ENCODE measurements around the gene SYT9.

The SYT9 gene, protein sequence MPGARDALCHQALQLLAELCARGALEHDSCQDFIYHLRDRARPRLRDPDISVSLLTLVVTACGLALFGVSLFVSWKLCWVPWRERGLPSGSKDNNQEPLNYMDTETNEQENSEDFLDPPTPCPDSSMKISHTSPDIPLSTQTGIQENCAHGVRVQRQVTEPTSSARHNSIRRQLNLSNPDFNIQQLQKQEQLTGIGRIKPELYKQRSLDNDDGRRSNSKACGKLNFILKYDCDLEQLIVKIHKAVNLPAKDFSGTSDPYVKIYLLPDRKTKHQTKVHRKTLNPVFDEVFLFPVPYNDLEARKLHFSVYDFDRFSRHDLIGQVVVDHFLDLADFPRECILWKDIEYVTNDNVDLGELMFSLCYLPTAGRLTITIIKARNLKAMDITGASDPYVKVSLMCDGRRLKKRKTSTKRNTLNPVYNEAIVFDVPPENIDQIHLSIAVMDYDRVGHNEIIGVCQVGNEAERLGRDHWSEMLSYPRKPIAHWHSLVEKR

DNA sequence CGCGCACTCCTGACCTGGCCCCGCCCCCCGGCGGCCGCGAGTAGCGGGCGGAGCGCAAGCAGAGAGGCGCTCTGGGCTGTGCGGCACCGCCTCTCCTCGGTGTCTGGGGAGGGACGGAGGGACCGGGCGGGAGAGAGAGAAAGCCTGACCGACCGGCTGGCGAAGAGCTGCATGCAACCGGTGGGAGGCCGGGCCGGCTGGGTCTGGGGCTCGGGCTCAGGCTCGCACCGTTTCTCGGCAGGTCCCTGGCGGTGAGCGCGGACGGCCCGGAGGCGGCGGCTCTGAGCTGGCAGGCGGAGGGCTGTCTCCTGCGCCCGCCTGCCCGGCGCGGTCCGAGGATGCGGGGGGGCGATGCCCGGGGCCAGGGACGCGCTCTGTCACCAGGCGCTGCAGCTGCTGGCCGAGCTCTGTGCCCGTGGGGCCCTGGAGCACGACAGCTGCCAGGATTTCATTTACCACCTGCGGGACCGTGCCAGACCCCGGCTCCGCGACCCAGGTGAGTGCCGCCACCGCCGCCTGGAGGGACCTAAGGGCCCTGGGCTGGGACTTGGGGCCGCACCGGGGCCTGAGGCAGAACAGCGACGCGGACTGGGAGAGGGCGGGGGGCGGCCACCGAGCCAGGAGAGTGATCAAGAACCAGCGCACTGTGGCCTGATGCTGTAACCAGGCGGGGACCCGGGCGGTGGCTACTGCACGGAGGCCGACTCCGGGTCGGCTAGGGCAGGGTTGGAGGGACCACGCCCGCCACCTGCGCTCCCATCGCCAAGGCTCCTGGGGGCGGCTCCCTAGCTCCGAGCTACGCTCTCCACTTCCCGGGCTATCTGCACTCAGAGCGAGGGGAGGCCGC lies at the start of gene SYT9:
SYT9 (plus strand) TSS at position 69 of the 847 bp plus-strand sequence; CDS start at position 352, 283 bp downstream.
- DNase-seq (ENCODE audit: low spot score) = peak; percentile 51

DNA sequence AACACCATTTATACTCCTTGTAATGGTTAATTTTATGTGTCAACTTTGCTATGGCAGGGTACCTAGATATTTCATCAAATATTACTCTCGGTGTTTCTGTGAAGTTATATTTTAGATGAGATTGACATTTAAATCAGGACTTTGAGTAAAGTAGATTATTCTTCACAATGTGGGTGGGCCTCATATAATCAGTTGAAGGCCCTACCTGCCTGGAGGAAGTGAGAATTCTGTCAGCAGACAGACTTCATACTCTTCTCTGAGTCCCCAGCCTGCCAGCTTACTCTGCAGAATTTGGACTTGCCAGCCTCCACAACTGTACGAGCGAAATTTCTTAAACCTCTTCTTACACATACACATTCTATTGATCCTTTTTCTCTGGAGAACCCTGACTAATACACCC lies 49.3 kb upstream of the SYT9 start:
- no peak for DNase-seq (ENCODE audit: low spot score)

DNA sequence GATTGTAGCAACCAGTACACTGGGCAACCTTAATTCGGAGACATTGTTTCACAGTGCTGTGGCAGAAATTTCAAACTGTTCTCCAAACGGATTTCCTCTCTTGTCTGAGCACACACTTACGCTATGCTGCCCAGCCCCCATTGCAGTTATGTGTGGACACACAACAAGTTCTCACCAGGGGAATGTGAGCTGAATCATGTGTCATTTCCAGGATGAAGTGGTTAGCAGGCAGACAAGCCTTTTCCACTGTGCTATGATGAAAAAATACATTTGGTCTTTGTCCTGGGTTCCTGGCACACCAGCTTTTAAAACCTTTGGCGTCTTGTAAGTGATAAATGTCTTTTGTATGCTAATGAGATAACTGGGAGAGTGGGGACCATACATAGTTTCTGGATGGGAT lies 46.9 kb upstream of the SYT9 start:
- DNase-seq (ENCODE audit: low spot score) = peak; percentile 7

DNA sequence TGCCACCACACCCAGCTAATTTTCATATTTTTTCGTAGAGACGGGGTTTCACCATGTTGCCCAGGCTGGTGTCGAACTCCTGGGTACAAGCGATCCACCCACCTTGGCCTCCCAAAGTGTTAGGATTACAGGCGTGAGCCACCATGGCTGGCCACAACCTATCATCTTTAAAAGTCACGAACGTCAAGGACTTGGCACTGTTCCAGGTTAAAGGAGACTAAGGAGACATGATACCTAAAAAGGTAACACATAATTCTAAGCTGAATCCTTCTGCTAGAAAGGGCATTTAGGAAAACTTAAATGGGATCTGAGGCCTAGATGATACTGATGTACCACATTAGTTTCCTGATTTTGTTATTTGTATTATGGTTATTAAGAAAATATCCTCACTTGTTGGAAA lies 43.3 kb upstream of the SYT9 start:
- no peak for DNase-seq (ENCODE audit: low spot score)

DNA sequence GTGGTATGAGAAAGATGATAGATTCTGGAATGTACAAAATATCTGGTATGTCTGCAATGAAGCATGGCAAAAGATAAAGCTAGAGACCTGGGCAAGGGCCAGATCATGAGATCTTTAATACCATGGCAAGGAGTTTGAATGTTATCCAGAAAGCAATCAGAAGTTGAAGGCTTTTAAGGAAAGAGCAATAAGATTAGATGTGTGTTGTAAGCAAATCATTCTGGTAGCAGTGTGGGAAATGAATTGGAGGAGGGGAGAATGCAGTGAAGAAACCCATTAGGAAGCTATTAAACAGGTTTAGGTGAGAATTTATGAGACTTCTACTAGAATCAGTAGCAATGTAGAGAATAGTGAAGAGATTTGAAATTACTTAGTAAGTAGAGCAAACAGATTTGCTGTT lies 32.2 kb upstream of the SYT9 start:
- DNase-seq (ENCODE audit: low spot score) = no peak

DNA sequence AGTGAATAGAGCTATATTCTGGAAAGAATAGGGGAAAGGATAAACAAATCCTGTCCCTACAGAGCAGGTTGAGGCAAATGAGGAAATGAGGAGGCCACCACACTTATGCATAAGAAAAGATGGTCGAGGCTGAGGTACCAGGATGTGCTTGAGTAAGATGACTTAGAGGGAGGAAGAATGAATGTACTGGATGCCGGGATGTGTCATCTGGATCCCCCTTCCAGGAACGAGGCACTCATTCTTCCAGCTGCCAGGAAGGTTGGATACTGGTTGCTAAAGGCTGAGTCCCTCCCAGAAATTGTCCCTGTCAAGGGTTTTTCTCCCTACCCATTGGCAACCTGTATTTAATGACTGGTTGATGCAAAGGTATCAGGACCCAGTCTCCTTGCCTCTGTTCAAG lies 31.1 kb upstream of the SYT9 start:
- DNase-seq (ENCODE audit: low spot score) = no peak

DNA sequence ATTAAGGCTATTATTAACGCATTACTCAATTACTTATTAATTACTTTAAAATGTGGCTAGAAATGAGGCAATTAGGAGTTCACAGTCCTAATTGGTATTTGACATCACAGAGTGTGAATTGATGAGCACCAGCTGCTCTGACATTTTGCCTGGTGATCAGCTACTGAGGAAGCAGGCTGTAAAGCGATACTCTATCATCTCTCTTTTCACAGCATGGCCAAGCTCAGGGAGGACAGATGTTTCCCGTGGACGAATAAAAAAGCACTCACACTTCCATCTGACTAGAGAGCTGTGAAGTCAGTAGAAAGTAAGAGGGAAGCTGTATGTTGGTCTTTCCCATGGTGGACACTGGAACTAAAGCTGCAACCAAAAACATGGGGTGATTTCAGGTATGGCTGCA lies 29.1 kb upstream of the SYT9 start:
- no peak for DNase-seq (ENCODE audit: low spot score)

DNA sequence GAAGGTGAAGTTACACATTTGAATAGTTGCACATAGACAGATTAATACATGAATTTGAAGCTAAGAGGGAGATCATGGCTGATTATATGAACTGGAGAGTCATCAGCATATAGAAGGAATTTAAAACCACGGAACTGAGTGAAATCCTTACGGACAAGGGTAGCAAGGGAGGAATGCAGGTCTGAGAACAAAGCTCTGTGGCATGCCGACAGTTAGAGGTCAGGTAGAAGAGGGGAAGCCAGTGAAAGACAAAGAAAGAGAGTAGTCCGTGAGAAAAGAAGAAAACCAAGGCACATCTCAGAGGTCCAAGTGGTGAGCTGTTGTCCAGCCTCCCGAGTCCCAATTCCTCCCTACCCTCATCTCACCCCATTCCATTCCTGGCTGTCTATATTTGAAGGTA lies 11.8 kb upstream of the SYT9 start:
- DNase-seq (ENCODE audit: low spot score) = no peak

DNA sequence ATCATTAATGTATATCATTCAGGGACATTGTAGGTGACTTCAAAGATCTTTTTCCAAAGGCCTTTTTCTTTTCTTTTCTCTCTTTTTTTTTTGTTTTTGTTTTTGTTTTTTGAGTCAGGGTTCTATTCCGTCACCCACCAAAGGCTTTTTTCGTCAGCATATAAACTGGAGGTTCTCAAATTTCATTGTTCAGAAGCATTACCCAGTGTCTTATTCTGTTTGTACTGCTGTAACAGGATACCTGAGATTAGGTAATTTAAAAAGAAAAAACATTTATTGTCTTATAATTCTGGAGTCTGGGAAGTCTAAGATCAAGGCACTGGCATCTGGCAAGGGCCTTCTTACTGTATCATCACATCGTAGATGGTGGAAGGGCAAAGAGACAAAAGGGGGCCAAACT lies 6.4 kb upstream of the SYT9 start:
- DNase-seq (ENCODE audit: low spot score) = no peak

DNA sequence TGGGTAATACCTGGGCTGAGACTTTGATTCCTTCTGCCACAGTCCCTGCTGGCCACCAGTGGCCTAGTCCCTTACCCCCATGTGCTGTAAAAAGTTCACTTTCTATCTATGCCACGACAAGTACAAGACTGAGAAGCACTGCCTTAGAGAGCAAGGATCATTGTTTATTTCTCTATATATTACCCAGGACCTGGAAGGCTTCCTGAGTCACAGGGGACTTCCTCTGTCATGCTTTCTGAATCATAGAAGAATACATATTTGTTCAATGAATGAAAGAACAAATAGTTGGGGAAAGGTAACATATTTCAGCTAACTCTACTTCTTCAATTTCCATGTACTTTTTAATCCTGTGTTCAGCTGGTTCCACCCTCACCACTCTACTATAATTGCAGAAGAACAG lies 5.5 kb upstream of the SYT9 start:
- DNase-seq (ENCODE audit: low spot score) = no peak

DNA sequence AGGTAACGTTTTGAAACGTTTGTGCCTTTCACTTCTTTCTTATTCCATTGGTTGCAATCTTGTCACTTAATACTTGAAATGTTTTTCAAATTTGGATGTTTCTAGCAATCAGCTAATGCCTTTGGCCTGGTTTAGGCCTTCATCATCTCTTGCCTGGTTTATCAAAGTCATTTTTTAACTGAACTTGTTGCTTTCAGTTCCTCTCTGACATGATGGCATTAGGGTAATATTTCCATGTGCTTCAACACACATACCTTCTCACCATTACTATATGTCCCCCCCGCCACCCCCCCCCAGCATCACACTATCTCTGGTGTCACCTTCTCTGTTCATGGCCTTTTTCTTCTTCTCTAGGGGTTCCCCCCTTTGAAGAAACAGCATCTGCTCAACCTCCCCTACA lies 1.5 kb upstream of the SYT9 start:
- DNase-seq (ENCODE audit: low spot score) = no peak

DNA sequence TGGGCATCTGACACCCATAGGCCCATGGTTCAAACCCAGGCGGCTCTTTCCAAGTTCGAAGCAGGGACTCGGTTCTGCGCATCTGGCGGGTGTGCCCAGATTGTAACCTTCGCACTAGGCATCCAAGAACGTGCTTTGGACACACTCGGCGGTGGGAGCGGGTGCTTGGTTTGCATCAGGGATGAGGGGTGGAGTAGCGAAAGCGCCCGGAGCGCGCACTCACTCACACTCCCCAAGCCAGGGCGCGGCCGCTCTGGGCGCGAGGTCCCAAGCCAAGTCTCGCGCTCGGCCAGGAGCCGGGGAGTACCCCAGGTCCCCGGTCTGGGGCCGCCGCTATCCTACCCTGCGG lies 243 bp upstream of the SYT9 start:
- DNase-seq (ENCODE audit: low spot score) = no peak

DNA sequence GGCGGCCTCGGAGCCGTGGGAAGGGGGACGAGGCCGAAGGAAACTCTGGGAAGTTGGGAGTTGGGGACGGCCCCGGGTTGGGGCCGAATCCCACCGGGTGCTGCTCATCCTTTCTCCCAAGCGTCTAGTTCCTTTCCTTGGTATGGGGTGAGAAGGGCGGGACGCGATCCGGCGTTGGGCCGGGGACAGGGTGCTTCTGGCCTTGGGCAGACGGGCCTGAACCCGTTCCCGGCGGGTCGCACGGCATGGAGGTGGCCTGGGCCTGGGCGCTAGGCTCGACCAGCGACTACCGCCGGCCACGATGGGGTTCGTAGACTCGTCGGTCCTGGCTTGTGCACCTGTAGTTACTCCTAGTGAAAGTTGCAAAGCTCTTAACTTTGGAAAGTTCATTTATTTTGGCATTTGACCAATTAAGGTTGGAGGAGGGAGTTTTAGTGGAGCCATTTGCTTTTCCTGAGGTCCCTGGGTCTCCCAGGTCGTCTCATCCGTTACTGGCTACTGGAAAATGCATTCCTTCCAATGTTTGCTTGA lies 1.0 kb downstream of the SYT9 start:
- DNase-seq (ENCODE audit: low spot score) = no peak

DNA sequence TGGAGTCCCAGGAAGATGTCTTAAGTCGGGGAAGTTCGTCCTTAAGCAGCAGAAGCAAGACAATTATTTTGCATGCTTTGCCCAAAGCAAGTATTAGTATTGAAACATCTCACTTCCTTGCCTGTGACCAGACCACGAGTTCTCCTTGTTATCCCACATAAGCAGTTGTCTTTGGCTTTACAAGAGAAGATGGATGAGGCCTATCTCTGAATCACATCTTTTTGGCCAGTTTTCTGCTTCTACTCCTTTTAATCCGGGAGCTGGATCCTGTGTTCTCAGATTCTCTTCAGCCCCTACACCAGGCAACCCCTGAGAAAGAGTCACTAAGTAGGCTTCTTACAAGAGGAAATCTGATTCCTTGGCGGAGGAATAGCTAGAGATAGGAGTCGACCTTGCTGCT lies 2.1 kb downstream of the SYT9 start:
- no peak for DNase-seq (ENCODE audit: low spot score)

DNA sequence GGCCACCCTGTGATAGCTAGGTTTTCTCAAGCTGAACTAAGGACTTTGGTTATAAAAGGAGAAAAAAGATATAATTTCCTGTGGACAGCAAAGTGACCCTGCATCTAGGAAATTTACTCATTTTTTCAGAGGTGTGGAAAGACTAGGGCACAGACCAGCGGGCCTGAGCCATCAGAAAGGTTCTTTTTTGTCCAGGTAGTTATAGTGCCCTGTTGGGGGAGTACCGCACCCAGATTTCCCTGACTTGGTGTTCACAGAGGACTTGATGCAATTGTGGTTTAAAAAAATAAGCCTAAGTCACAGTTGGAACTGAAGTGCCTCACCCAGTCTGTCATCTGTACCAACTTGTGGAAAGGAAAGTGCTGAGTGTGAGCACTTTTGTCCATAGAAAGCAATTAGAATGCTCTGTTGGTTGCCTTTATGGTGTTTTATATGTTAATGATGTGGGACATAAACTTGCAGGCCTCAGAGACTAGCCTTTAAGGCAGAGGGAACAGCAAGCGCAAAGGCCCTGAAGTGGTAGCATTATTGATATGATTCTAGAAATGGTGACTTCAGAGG lies 3.1 kb downstream of the SYT9 start:
- DNase-seq (ENCODE audit: low spot score) = no peak

DNA sequence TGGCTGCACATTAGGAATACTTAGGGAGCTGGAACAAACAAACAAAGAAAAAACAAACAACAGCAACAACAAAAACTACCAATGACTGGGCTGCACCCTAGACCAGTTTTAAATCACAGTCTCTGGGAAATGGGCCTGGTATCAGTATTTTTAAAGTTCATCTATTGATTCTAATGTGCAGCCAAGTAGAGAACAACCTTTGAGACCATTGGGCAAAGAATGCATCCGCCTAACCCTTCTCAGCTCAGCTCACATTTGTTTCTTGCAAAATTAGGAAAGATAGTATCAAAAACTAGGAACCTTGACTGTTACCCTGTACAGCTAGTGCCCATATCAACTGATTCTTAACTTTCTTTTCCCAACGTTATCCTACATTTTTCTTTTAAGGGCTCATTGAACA lies 5.2 kb downstream of the SYT9 start:
- no peak for DNase-seq (ENCODE audit: low spot score)

DNA sequence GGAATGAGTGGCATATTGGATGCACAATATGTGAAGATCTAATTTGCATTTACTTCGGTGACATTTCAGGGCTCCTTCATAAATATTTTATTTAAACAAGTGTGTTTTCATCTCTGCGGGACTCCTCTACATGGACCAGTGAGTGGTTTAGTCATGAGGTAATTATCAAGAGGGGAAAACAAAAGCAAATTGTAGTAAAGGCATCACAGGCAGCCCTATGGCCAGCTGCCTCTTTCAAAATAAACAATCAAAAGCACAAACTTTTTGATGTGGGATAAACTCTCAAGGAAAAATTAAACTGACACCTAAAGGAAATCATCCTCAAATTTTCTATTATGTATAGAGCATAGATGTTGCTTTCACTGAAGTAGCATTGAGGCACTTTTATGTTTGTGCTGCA lies 6.0 kb downstream of the SYT9 start:
- DNase-seq (ENCODE audit: low spot score) = no peak

DNA sequence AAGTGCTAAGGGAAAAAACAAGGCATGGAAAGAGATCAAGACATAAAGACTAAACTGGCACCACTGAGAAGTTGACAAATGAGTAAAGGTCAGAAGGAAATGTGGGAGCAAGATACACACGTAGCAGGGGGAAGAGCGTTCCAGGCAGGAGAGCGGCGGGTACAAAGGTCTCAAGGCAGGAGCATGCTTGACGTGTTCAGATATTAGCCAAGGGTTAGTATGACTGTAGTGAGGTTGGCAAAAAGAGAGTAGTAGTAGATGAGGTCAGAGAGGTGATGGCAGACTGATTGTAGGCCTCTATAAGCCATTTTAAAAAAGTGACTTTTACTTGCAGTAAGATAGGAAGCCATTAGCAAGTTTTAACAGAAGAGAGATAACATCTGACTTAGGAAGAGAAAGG lies 9.9 kb downstream of the SYT9 start:
- no peak for DNase-seq (ENCODE audit: low spot score)

DNA sequence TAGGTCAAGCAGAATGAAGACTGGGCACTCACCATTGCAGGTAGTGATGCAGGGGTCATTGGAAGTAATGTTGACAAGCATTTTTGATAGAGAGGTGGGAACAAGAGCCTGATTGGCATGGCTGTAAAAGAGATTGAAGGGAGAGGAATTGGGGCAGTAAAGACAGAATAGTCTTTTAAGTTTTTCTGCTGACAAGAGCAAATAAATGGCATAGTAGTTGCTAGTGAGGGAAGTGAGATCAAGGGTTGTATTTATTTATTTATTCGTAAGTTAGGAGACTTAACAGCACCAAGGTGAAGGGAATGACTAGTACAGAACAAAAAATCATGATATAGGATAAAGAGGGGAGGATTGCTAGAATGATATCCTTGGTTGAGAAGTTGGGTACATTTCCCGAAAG lies 11.0 kb downstream of the SYT9 start:
- DNase-seq (ENCODE audit: low spot score) = no peak

DNA sequence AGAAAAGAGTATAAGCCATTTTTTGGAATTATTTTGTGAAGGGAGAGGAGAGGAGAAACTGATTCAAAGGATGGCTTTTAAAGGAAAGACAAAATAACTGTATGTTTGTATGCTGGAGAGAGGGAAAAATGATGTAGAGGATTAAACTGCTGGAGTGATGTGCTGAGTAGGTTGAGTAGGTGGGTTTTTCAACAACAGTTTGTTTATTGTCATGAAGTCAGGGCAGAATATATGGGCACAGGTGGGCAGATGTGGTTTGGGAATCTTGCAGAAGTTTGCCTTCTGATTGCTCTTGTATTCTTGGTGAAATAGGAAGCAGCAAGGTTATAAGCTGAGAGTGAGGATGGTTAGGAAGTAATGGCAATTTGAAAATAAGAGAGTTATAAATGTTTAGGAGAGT lies 12.1 kb downstream of the SYT9 start:
- DNase-seq (ENCODE audit: low spot score) = no peak

DNA sequence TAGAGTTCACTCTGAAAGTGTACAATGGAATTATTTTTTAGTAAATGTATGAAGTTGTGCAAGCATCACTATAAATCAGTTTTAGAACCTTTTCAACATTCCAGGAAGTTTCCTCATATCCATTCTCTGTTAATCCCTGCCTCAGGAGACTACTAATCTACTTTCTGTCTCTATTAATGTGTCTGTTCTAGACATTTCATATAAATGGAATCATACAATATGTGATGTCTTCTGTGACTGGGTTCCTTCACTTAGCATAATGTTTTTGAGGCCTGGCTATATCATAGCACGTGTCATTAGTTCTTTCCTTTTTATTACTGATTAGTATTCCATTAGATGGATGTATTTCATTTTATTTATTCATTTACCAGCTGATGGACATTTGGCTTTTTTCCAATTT lies 17.1 kb downstream of the SYT9 start:
- no peak for DNase-seq (ENCODE audit: low spot score)

DNA sequence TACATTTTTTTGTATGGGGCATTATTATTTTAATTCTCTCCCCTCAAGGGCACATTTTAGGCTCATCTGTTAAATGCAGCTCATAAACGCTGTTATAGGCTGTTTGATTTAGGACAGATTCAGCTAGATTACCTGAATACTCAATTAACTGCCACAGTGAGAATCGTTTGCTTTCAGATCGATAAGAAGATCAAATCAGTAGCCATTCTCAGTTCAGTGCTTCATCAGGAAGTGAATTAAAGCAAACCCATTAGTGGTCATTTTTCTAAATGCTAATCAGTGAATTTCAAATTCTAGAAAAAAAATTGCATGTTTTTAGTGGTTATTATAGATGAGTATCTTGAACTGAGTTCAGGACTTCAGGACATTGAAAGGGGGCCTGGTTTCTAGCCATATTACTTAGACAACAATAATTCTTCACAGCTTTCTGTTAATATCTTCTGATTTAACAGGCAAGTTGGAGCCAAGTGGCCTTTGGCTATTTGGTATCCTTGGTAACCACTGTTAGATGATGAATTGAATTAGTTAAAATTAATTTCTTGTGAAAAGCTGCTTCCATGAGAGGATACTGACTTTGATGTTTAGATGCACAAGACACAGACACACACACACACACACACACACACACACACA lies 18.6 kb downstream of the SYT9 start:
- no peak for DNase-seq (ENCODE audit: low spot score)

Data from AG08395 (cell line).